ENCODE measurements around the gene YIPF2.

The YIPF2 gene

GRCh38 chr19:10898633-10899032 lies 29.8 kb downstream of the YIPF2 start:
- Histone ChIP-seq H3K4me2 (ENCODE audit: insufficient read depth, low read length) (no peak overlapping the region), H3K36me3 (ENCODE audit: insufficient read depth, low read length) (0 out of 2 replicates have a peak, but pooled peaks cover 2% of the 10 kb centered on the region), H4K20me1 (ENCODE audit: insufficient read depth, low read length) (peaks cover 51% of the 10 kb centered on the region)

GRCh38 chr19:10896851-10897526 lies 31.4 kb downstream of the YIPF2 start:
- H3K4me3 ChIP-seq (ENCODE audit: low read depth in 1 of 2, low read length in 2 of 2): no peak overlapping the region
- no peaks in the 10 kb centered on the region for H3K9me3 ChIP-seq (ENCODE audit: insufficient read depth, low read length, severe bottlenecking)
- no peak overlapping the region for H3K27ac ChIP-seq (ENCODE audit: low read length)
- H3K79me2 ChIP-seq (ENCODE audit: insufficient read depth, low read length): peaks cover 80% of the 10 kb centered on the region
- 0 out of 2 replicates have a peak, but pooled peaks cover 2% of the 10 kb centered on the region for H3K36me3 ChIP-seq (ENCODE audit: insufficient read depth, low read length)
- no peak for DNase-seq
- H2AFZ ChIP-seq (ENCODE audit: low read depth, low read length): no peak overlapping the region
- peaks cover 59% of the 10 kb centered on the region for H4K20me1 ChIP-seq (ENCODE audit: insufficient read depth, low read length)
- no peaks in the 10 kb centered on the region for H3K27me3 ChIP-seq (ENCODE audit: insufficient read depth, low read length, poor library complexity)
- H3K9ac ChIP-seq (ENCODE audit: low read depth, low read length): no peak overlapping the region
- TF ChIP-seq EZH2 (IDR thresholded peaks at IDR 0.05; ENCODE audit: borderline replicate concordance, low read depth, low read length, severe bottlenecking) (no peak), CTCF (IDR thresholded peaks at IDR 0.05; ENCODE audit: borderline replicate concordance, extremely low read depth, low read length, poor library complexity, severe bottlenecking) (no peak)
- no peaks in the 10 kb centered on the region for H3K4me1 ChIP-seq (ENCODE audit: insufficient read depth, low read length)
- ATAC-seq (ENCODE audit: insufficient read depth, low read depth): peak; percentile 49; the same call in 2 of the 3 replicates
- H3K4me2 ChIP-seq (ENCODE audit: insufficient read depth, low read length): no peak overlapping the region

More at GRCh38 chr19:10898633-10899032, 29.8 kb downstream of the YIPF2 start:
- no peaks in the 10 kb centered on the region for H3K4me1 ChIP-seq (ENCODE audit: insufficient read depth, low read length)
- H3K27me3 ChIP-seq (ENCODE audit: insufficient read depth, low read length, poor library complexity): no peaks in the 10 kb centered on the region
- no peak overlapping the region for H2AFZ ChIP-seq (ENCODE audit: low read depth, low read length)
- H3K79me2 ChIP-seq (ENCODE audit: insufficient read depth, low read length): peaks cover 84% of the 10 kb centered on the region
- no peak overlapping the region for H3K27ac ChIP-seq (ENCODE audit: low read length)
- TF ChIP-seq CTCF (IDR thresholded peaks at IDR 0.05; ENCODE audit: borderline replicate concordance, extremely low read depth, low read length, poor library complexity, severe bottlenecking): no peak
- no peak for TF ChIP-seq EZH2 (IDR thresholded peaks at IDR 0.05; ENCODE audit: borderline replicate concordance, low read depth, low read length, severe bottlenecking)
- H3K9ac ChIP-seq (ENCODE audit: low read depth, low read length): no peak overlapping the region
- H3K9me3 ChIP-seq (ENCODE audit: insufficient read depth, low read length, severe bottlenecking): no peaks in the 10 kb centered on the region
- DNase-seq (no peak), ATAC-seq (ENCODE audit: insufficient read depth, low read depth) (no peak)
- no peak overlapping the region for H3K4me3 ChIP-seq (ENCODE audit: low read depth in 1 of 2, low read length in 2 of 2)

- peaks cover 80% of the 10 kb centered on the region for H3K79me2 ChIP-seq (ENCODE audit: insufficient read depth, low read length)
Measured at GRCh38 chr19:10895920-10896319, 32.5 kb downstream of the YIPF2 start.

More at GRCh38 chr19:10895920-10896319, 32.5 kb downstream of the YIPF2 start:
- H3K4me3 ChIP-seq (ENCODE audit: low read depth in 1 of 2, low read length in 2 of 2): no peak overlapping the region
- H3K9ac ChIP-seq (ENCODE audit: low read depth, low read length): no peak overlapping the region
- no peaks in the 10 kb centered on the region for H3K27me3 ChIP-seq (ENCODE audit: insufficient read depth, low read length, poor library complexity)
- H3K9me3 ChIP-seq (ENCODE audit: insufficient read depth, low read length, severe bottlenecking): no peaks in the 10 kb centered on the region
- peaks cover 67% of the 10 kb centered on the region for H4K20me1 ChIP-seq (ENCODE audit: insufficient read depth, low read length)
- no peaks in the 10 kb centered on the region for H3K4me1 ChIP-seq (ENCODE audit: insufficient read depth, low read length)
- ATAC-seq (ENCODE audit: insufficient read depth, low read depth) (no peak), DNase-seq (no peak)
- H3K4me2 ChIP-seq (ENCODE audit: insufficient read depth, low read length): no peak overlapping the region
- no peak overlapping the region for H3K27ac ChIP-seq (ENCODE audit: low read length)
- TF ChIP-seq EZH2 (IDR thresholded peaks at IDR 0.05; ENCODE audit: borderline replicate concordance, low read depth, low read length, severe bottlenecking) (no peak), CTCF (IDR thresholded peaks at IDR 0.05; ENCODE audit: borderline replicate concordance, extremely low read depth, low read length, poor library complexity, severe bottlenecking) (no peak)
- H3K36me3 ChIP-seq (ENCODE audit: insufficient read depth, low read length): peaks cover 5% of the 10 kb centered on the region; the same call in 1 of the 2 replicates
- H2AFZ ChIP-seq (ENCODE audit: low read depth, low read length): no peak overlapping the region
